GM19395 (cell line): ENCODE results near the gene KDSR.
"Not testable (repeated sequence)": the region's sequence is repeated elsewhere in the genome, so short reads cannot be mapped to it uniquely, and the experiment has no call there.

Experiments
- ATAC-seq: cut with Tn5 transposase; IDR thresholded peaks from one replicate; pipeline ENCODE4 v1.9.1; 2021; ENCODE audit warnings: mild to moderate bottlenecking, moderate library complexity; ENCODE audit not compliant: unreplicated experiment

The KDSR gene

DNA sequence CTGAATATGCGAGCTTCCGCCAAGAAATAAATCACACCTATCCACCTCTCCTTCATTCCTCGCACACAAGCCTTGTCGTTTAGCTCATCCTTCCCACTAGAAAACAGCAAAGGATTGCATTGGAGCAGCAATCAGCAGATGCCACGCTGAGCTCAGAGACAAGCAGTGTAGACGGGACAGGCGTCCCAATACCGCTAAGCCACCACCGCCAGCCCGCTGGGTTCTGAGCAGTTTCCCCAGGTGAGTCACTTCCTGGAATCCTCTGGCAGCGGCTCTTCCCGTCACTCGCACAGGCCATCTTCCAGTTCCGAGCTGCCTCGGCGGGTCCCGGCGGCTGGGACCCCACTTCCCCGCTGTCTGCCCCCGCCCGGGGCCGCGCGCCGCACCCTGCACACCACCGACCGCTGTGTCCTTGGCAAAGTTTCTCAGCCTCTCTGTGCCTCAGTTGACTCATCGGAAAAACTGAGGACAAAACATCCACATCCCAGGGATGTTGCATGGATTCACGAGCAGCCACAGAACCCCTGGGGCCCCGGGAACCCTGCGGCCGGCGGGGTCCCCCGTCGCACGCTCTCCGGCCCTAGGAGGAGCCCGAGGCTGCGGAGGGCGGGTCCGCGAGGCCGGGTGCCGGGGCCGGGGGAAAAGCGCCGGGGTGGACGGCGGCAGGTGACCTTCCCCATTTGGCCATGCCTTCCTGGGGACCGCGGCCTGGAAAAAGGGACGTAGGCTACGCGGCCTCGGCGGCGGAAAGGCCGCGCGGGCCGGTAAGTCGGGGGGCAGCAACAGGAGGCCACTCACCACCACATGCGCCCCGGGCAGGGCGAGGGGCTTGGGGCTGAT, 573 bp downstream of the KDSR start:
- ATAC-seq: peak; percentile 41

DNA sequence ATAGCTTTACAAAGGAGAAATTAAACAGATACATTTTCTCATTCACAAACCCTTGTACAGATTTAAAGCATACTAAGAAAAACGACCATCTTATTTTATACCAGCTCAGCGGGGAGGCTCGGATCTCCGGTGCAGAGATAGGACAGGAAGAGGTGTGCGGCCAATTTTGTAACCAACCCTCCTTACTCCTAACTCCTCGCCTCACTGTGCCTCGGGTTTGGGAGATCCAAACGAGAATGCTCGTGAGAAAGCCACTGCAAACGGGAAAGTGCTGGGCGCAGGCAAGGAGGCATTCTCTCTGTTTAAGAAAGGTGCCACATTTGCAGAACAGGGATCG, 1.2 kb downstream of the KDSR start:
- peak; percentile 10 for ATAC-seq

DNA sequence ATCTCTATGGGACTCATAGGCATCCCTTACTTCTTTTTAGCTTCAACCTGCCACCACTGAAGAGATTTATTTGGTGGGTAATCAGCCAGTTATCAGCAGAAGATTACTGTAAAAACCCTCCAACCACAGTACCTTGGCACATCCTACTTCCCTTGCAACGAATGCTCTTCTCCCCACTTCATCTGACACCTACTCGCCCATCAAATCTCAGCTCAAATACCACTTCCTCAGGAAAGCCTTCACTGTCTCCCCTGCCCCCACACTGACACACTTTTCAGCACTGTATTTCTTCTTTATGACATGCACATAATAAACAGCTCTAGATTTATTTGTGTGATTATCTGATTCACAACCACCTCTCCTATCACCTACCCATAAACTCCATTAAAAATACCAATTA, 3.1 kb downstream of the KDSR start:
- ATAC-seq: no peak

DNA sequence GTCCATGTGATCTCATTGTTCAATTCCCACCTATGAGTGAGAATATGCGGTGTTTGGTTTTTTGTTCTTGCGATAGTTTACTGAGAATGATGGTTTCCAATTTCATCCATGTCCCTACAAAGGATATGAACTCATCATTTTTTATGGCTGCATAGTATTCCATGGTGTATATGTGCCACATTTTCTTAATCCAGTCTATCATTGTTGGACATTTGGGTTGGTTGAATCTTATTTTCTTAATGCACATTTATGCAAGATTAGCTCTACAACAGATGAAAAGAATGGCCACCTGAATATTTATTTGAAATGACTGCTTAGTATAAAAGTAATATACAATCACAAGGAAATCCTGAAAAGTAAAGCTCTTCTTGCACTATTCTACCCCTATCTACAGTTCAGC, 3.6 kb downstream of the KDSR start:
- not testable (repeated sequence) for ATAC-seq

DNA sequence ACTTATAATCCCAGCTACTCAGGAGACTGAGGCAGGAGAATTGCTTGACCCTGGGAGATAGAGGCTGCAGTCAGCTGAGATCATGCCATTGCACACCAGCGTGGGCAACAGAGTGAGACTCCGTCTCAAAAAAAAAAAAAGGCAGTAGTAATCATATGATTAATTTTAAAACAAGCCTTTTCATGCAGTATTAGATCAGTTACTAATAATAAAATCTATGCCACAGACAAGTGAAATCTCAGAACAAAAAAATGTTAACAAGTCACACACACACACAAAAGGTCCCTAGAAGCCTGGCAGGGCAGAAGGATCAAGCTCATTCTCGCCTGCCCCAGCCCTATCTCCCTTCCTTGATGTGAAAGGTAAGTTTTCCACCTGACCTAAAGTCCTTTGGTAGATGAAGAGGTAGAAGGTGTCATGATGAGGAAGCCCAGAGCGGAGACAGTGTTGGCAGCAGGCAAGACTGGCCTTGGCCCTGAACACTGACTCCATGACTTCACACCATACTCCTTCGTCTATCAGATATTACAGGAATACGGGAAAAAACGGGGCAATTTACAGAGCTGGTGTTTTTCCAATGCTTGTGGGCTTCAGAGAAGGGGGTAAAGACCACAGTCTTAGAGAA, 10.6 kb downstream of the KDSR start:
- no peak for ATAC-seq

DNA sequence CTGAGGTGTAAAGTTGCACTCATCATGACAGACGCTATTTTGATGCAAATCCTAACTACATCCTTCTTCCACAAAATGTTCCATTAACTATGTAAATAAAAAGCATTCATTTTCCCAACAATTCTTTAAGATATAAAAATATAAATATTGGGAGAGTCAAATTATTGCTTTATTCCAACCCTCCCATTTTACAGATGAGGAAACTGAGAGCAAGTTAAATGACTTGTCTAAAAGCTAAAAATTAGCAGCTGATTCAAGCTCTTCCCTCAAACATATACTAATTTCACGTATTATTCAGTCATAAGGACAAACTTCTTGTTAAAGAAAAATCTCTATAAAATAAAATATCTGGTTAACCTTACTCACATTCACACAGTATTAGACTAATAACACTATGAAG, 16.8 kb downstream of the KDSR start:
- no peak for ATAC-seq

DNA sequence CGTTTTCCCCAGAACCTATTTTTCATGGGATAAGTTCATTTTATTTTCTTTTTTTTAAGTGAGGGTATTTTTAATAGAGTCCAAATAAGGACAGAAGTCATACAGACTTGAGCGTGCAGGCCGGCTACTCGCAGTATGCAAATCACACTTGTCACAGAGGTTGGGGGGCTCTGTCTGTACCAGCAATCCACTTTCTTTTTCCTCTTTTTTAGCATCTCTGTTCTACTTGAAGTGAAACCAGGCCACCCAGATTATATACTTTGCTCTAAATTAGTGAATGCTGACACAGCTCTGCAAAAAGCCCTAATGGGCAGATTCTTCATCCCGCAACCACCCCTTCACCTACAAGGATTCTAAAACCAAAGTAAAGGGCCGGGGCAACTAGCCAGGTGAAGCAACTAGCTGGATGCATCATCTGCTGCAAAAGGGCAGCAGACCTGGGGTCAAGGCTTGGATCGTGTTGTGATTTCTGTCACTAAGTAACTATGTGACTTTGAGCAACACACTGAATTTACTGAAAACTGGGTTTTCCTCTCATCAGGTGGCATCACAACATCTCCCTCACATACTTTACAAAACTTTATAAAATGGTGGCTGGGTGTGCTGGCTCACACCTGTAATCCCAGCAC, 18.4 kb downstream of the KDSR start:
- peak; percentile 81 for ATAC-seq

DNA sequence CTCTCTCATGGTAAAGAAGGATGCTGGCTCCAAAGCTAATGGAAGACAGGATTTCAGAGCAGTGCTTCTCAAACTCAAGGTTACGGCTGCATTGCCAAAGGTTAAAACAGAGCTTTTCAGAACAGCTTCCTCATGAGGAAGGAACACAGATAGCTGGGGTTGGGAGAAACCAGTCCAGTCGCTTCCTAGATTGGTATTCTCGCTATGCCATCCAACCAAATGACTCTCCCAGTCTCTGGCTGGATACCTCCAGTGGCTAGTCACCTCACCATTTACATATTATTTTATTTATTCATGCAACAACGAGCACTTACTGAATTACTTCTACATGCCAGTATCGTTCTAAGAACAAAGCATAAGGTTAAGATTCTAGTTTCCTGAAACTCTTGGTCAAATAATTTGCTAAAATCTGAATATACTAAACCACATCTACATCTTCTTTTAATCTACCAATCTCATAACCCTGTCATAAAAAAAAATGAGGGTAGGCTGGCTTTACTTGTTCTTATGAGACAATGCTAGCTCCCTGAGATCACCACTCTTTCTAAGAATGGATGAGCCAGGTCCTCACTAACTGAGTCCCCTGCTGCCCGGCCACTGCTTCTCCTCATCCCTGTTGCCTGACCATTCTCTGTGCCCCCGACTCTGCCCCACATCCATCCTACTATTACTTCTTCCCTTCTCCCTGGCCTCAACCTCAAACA, 20.4 kb downstream of the KDSR start:
- ATAC-seq: no peak

DNA sequence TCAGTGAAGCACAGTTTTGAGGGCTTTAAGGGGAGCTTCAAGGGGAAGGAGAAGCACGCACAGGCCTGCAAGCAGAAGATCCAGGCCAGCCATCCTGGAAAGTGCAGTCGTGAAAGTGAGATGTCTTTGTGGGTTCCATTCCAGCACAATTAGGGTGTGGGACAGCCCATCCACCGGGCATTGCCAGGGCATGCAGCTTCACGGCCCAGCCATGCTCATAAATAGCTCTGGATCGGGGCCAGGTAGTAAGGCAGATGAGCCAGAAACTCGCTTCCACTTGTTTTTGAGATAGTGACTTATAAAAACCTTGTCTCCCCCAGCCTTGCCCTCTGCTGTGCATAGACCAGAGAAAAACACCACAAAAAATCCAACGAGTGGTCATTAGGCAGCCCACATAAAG, 21.0 kb downstream of the KDSR start:
- ATAC-seq: no peak

DNA sequence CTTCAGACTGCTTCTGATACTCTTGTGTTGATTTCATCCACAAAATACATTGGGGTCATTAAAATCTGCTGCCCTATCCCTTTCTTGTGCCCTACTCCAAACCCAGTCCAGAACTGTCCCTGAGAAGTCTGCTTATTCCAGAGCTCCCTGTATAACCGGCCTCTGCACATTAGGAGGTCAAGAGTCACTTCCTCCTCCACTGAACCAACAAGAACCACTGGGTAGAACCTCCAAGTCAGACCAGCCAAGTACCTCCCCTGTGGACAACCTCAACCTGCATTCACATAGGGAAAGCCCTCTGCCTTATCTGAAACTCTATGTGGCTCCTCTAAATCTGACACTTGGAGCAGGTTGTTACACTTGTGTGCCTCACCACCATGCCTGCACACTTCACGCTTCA, 22.1 kb downstream of the KDSR start:
- ATAC-seq: no peak

DNA sequence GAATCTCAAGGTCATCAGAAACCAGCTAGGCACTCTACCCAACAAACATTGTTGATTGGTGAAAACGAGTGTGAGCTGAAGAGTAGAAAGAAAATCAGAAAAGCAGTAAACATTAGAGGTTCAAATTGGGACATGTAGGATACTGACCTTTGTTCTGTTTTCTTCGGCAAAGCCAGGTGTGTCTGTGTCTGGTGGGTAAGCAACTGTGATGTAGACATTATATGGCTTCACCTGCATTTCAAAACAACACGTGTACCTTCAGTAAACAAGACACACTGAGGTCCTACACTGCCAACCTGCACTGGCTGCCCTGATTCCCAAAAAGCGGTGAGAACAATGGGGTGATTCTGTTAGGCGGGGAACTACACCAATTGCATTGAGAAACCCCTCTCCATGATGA, 22.7 kb downstream of the KDSR start:
- no peak for ATAC-seq

DNA sequence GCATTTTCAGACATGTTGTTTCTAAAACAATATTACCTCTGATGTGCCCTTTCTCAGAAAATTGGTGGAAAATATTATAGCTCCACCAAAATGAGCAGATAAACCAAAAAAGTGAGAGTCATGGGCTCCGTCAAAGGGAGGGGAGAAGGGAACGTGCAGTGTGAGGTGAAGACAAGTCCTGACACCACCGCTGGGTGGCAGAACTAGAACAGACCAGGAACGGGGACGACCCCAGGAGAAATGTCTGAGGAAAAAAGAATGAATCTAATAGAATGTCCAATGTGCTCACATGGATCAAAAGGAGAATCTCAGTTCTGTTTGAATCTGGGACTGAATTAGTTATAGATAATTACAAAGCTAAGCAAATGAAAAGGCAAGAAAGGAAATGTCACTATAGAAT, 24.8 kb downstream of the KDSR start:
- peak; percentile 56 for ATAC-seq

DNA sequence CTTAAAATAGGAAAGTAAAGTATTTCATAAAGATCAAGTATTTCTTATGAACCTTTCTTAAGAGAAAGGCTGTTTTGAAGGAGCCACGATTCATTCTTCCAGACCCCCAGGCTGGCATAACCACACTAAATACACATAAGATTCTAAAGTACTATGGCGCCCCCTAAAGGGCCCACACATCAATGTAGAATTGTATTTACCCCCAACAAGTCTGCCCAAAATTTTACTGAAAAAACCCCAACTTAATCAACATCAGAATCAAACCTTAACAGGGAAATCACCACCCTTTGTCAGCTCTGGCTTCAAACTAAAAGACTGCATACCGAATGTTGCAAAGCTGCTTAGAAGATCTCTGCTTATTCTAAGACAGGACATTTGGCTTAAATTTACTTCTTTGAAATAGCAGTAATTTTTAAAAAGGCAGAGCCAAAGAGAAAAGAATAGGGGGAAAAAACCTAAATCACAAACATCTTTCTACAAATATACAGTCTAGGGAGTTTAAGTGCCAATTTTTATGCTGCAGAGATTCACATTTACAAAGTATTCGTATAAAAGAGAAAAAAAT, 27.0 kb downstream of the KDSR start:
- no peak for ATAC-seq

DNA sequence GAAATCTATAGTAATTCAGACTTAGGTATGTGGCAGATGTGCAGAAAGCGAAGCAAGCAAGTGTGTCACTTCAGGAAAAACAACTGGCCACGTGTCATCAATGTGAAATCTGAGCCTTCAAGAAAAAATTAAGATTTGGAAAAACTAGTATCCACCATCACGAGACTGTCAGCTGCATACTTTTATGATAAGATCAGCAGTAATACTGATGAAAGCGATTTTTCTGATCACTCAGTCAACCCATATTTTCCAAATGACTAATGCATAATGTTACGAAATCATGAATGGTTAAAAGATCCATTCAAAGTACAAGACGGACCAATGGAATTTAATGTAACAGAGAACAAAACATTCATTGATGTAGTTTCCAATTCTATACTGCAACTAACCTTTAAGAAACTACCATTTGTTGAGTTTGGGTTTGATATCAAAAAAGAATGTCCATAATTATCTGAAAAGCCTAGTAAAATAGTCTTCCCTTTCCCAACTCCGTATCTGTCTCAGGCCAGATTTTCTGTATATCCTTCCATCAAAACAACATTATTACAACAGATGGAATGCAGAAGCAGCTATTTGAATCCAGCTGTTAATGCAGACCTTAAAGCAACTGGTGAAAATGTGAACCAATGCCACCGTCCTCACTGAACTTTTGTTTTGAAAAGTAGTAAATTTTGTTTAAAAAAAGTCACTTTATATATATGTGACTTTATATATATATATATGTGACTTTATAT, 30.5 kb downstream of the KDSR start:
- ATAC-seq: no peak

DNA sequence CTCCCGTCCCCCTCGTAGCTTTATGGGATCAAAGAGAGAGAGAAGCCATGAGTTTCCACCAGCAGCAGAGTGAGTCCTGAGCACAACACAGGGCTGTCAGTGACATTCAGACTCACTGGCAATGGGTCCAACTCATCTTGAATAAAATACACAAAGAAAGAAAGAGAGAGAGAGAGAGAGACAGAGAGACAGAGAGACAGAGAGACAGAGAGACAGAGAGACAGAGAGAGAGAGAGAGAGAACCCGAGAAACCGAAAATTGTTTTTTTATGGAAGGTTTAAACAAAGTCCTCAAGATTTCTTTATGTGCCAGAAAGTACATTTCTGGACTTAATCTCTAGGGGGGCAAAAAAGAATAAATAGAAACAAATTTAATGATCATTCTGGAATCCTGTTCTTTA, 35.9 kb downstream of the KDSR start:
- ATAC-seq: no peak

DNA sequence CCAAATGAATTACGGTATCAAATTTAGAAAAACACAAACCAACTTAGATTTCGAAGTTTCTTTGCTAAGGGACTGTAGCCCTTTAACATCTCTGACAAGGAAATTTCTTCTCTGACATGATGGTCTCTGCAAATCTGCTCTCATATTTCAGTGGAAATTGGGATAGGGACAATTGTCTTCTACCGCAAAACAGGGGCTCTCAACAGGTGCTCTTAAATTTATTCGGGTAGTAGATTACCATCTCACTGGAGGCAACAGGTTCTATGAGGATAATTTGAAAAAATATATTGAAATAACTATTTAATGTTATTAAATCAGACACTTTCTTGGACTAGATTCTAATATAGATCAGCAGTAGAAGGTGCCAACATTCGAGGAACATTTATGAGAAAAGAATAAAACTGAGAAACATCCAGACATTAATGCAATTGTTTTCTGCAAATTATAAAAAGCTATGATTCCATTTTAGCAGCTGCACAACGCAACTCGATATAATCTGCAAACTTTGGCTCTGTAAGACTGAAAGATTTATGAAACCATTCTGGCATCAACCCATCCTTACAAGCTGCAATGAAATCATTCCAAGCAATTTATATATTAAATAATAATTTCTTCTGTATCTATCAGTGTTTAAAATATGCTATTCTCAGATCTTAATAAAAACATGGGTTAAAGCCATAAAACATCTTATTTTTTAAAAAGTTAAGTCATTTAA, 37.4 kb downstream of the KDSR start:
- ATAC-seq: no peak

DNA sequence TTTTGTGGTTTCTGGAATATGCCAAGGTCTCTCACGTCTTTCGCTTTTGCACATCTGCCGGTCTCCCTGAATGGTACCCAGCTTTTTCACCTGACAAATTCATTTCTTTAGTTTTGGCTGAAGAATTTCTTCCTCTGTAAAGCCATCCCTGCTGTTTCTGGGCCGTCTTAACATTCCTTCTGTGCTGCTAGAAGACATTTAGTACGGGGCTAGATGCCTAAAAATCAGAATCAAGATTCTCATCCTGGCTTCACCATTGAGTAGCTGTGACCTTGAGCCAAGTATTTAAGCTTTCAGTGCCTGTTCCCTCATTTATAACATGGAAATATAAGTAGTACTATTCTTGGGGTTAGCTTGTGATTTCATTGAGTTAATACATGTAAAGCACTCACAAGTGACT, 41.0 kb downstream of the KDSR start:
- ATAC-seq: no peak

DNA sequence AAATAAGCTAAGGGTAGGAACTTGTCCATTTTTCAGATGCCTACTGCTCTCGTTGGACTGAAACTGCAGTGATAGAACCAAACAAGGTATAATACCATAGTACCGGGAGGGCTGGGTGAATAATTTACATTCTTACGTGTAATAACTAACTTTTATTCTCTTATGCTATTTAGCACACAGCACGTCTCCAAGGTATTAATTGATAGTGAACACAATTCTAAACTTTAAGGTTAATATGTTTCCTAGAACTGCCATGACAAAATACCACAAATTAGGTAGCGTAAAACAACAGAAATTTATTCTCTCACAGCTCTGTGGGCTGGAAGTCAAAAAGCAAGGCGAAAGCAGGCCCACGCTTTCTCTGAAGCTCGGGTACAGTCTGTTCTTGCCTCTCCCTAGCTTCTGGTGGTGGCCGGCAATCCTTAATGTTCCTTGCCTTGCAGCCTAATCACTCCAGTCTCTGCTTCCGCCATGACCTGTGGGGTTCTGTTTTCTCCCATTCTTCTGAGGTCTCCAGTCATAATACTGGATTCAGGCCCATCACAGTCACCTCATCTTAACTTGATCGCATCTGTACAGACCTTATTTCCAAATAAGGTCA, 41.8 kb downstream of the KDSR start:
- ATAC-seq: no peak

DNA sequence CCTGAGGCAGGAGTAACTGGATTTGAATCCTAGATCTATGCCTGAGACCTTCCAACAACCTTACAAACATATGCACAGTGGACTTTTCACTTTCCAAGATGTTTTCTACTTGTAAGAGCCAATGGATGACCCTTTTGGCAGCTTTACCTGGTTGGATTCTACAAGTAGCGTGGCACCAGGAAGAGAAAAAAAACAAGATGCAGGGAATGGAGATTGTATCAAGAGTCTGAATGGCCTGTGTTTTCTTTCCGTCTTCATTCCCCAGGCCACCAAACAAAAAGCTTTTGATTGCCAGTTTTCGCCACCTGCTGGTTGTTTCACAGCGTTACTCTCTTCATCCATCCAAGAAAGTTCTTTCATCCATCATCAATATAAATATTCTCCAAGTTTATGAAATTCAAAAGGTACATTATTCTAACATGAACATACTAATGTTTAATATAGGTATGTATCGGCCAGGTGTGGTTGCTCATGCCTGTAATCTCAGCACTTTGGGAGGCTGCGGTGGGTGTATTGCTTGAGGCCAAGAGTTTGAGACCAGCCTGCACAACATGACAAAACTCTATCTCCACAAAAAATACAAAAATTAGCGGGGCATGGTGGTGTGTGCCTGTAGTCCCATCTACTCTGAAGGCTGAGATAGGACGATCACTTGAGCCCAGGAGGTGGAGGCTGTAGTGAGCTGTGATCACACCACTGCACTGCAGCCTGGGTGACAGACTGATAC, 43.9 kb downstream of the KDSR start:
- ATAC-seq: no peak
